Ovary (tissue), 9 donors: ENCODE results near the gene MYL2. TPM values are rescaled to one million over a fixed set of nuclear protein-coding genes. Genes with fewer than 3 reads are reported as not detected.

Source experiments
- DNase-seq, 5 donors: peaks; one replicate each; pipeline ENCODE4 v3.0.0-alpha.2; 2019 to 2020
- H3K27ac ChIP-seq, 2 donors: fragments of 200-600 bp; one replicate each; pipeline versions ENCODE4 v1.5.1 to v1.8.0; 2019 to 2022
- H3K27me3 ChIP-seq: fragments of 200-600 bp; one replicate; pipeline ENCODE4 v1.8.0; 2022
- H3K36me3 ChIP-seq: fragments of 200-600 bp; sonication (generic); one replicate; pipeline ENCODE4 v1.5.1; 2019
- H3K4me1 ChIP-seq: one replicate; pipeline ENCODE4 v1.8.1; 2013; ENCODE audit warnings: mild to moderate bottlenecking, moderate library complexity; ENCODE audit not compliant: insufficient read depth
- H3K4me3 ChIP-seq: fragments of 200-600 bp; sonication (generic); one replicate; pipeline ENCODE4 v1.5.1; 2017
- H3K9me3 ChIP-seq, 2 donors: fragments of 200-600 bp in 1 of 2; sonication (generic) in 1 of 2; one replicate each; pipeline versions ENCODE4 v1.5.1 to v1.8.1; 2013 to 2019; ENCODE audit warnings: mild to moderate bottlenecking in 1 of 2, moderate library complexity in 1 of 2
- CTCF ChIP-seq, 3 donors: fragments of 450-650 bp in 2 of 3; fragments of 200-600 bp in 1 of 3; IDR thresholded peaks; one replicate each; pipeline versions ENCODE4 v1.5.1 to v1.8.0; 2016 to 2022; ENCODE audit warnings: antibody characterized with exemption in 3 of 3, mild to moderate bottlenecking in 1 of 3
- EP300 ChIP-seq: sonication (generic); formaldehyde crosslinking; IDR thresholded peaks from one replicate; pipeline ENCODE4 v1.6.1; 2017; ENCODE audit warnings: antibody characterized with exemption
- POLR2A ChIP-seq: fragments of 450-650 bp; IDR thresholded peaks from one replicate; pipeline ENCODE4 v1.6.1; 2017; ENCODE audit warnings: antibody characterized with exemption, mild to moderate bottlenecking, moderate library complexity
- WGBS, 3 donors: extraction: QIAGEN DNeasy Blood & Tissue Kit in 1 of 3; methylation state at CpG; one replicate each; pipeline versions ENCODE4 v1.1.5 to v1.1.7; 2013 to 2017; 5-methylcytosine and 5-hydroxymethylcytosine counted together
- intact Hi-C, 4 donors: fragments of 100-400 bp; cut with DNase I; formaldehyde crosslinking; loops; one replicate each; pipeline versions ENCODE4 v1.11.0 to v1.15.1; 2022 to 2023
- polyA plus RNA-seq, 2 donors: library from polyadenylated mRNA; stranded (reverse); fragments of 200-250 nt in 1 of 2; fragments of 350-450 nt in 1 of 2; fragmentation: Illumina TruSeq in 1 of 2; extraction: RNeasy Lipid Tissue Mini Kit (QIAGEN cat#74804) in 1 of 2; gene quantifications; one replicate each; pipeline ENCODE4 v1.2.3, GENCODE V29; 2013 to 2014
- total RNA-seq, 7 donors: library from RNA; depleted of rRNA in 2 of 7; stranded (reverse); fragments of >200 nt in 2 of 7; fragmentation: NEBNext Ultra II Directional in 3 of 7; extraction: Animal tissue kit (Norgen Biotek cat#: 25700) in 3 of 7; gene quantifications; one replicate each; pipeline versions ENCODE4 v1.1.0 to v1.2.4, GENCODE V29; 2016 to 2023
- donor health status: DM: no; HTN: no; CAD: no; lungs with moderate emphysema.
- donor health status: DM: no; HTN: no; CAD: no.
- donor health status: Bipolar disorder and iron deficiency.
- donor health status: DM: yes; HTN: yes; CAD: no.
- donor health status: DM: no; HTN: no; CAD: no.
- donor health status: DM: yes; HTN: yes; CAD: no.

Gene MYL2
- total and polyA plus RNA-seq, 9 donors = 1.4 to 2.9 (median 1.6) TPM; not detected in 5

DNA sequence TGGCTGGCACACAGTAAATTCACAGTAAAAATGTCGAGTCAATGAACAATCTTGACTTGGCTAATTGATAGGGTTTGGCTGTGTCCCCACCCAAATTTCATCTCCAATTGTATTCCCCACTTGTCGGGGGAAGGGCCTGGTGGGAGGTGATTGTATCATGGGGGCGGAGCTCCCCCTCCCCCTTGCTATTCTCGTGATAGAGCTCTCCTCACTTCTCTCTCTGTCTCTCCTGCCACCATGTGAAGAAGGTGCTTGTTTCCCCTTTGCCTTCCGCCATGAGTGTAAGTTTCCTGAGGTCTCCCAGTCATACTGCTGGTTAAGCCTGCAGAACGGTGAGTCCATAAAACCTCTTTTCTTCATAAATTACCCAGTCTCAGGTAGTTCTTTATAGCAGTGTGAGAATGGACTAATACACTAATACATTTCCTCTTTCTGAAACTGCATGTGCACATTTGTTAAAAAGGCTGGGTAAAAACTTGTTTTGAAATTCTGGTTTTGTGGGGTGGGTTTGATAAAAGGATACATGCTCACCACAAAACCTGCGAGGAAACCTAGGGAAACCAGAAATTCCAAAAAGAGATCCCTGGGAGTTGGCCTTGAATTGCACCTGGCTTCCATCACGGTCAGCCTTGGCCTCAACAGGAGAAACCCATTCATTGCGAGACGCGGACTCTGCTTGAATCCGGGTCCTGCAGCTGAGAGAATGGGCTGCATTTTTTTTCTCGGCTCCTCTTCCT is 16.2 kb upstream of the MYL2 start:
- 20 to 23% (median 23%) methylated on average over 13 of the region's 13 CpGs for WGBS, 3 donors
- H3K4me3 ChIP-seq = no peak overlapping the region
- H3K27ac ChIP-seq = no peak overlapping the region
- no peaks in the 10 kb centered on the region for H3K27me3 ChIP-seq
- no peak for DNase-seq
- no peaks in the 10 kb centered on the region for H3K4me1 ChIP-seq
- H3K9me3 ChIP-seq = no peaks in the 10 kb centered on the region
- intact Hi-C loops = no loop called here
- TF ChIP-seq POLR2A (no peak), CTCF (IDR thresholded peaks at IDR 0.05) (no peak), EP300 (no peak)
- H3K36me3 ChIP-seq = no peaks in the 10 kb centered on the region

DNA sequence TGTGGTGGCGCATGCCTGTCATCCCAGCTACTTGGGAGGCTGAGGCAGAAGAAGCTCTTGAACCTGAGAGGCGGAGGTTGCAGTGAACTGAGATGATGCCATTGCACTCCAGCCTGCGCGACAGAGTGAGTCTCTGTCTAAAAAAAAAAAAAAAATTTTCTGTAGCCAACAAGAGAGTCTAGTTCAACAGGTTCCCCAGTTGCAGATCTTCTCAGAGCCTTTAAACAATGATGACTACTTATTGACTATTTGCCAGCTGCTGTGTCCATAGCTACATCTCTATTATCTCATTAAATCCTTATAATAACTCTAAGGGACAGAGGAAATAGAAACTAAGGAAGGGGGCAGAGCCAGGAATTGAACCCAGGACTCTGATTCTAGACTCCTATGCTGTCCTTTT is 15.2 kb upstream of the MYL2 start:
- H3K27ac ChIP-seq = no peak overlapping the region
- H3K36me3 ChIP-seq = no peaks in the 10 kb centered on the region
- H3K27me3 ChIP-seq = no peaks in the 10 kb centered on the region
- 94 to 98% (median 95%) methylated on average over 4 of the region's 4 CpGs for WGBS, 3 donors
- TF ChIP-seq EP300 (no peak), POLR2A (no peak), CTCF (IDR thresholded peaks at IDR 0.05) (no peak)
- no peak overlapping the region for H3K4me3 ChIP-seq
- intact Hi-C loops = no loop called here
- no peaks in the 10 kb centered on the region for H3K4me1 ChIP-seq
- DNase-seq = no peak
- no peaks in the 10 kb centered on the region for H3K9me3 ChIP-seq

GRCh38 chr12:110934093-110934852 is 13.9 kb upstream of the MYL2 start:
- DNase-seq = no peak
- H3K4me3 ChIP-seq = no peak overlapping the region
- TF ChIP-seq CTCF (IDR thresholded peaks at IDR 0.05) = no peak
- no peak for TF ChIP-seq POLR2A
- TF ChIP-seq EP300 = no peak
- whole genome bisulfite sequencing, 3 donors = 62 to 79% (median 63%) methylated on average over 3 of the region's 3 CpGs
- no peaks in the 10 kb centered on the region for H3K27me3 ChIP-seq
- intact Hi-C loops = no loop called here
- H3K36me3 ChIP-seq = no peaks in the 10 kb centered on the region
- H3K27ac ChIP-seq = no peak overlapping the region
- no peaks in the 10 kb centered on the region for H3K9me3 ChIP-seq
- H3K4me1 ChIP-seq = no peaks in the 10 kb centered on the region

DNA sequence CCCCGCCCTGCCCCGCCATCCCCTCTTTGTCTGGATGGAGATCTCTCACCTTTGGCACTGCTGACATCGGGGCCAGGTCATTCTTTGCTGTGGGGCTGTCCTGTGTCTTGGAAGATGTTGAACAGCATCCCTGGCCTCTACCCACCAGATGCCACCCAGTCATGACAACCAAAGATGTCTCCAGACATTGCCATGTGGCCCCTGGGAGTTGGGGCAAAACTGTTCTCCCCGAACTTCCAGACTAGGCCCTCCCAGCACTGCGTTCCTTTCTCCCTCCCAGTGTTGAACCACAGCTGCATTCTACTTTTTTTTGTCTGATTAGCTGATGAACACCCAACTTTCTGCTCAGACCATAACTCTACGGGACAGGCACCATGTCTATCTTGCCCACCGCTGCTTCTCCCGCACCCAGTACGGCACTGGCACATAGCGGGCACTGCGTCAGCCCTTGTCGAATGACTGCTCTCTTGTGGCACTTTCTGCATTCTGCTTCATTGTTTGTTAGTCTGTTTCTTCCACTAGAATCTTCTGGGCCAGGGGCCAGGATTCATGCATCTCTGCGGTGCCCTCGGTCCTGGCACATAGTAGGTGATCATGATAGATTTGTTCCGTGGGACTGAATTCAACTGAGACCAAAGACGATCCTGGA is 13.1 kb upstream of the MYL2 start:
- Histone ChIP-seq H3K27ac (no peak overlapping the region), H3K9me3 (no peaks in the 10 kb centered on the region), H3K27me3 (no peaks in the 10 kb centered on the region), H3K36me3 (no peaks in the 10 kb centered on the region), H3K4me1 (no peaks in the 10 kb centered on the region), H3K4me3 (no peak overlapping the region)
- DNase-seq = no peak
- intact Hi-C loops = no loop called here
- TF ChIP-seq EP300 = no peak
- 88 to 93% (median 92%) methylated on average over 16 of the region's 16 CpGs for WGBS, 3 donors
